OCI-LY1 (cell line): ENCODE results near the gene SPIRE2.

ENCODE experiments used
- H2AFZ ChIP-seq: fragments of 200-600 bp; sonication (generic), shearing (Covaris generic); 2 replicates; pipeline ENCODE4 v1.6.0; 2014; ENCODE audit warnings: antibody characterized with exemption, mild to moderate bottlenecking, low read length
- H3F3A ChIP-seq: fragments of 200-600 bp; sonication (generic), shearing (Covaris generic); 2 replicates; pipeline ENCODE4 v1.6.0; 2014; ENCODE audit warnings: mild to moderate bottlenecking, antibody characterized with exemption, low read length, moderate library complexity; ENCODE audit not compliant: insufficient read depth
- H3K27ac ChIP-seq: fragments of 200-600 bp; sonication (generic); 2 replicates; pipeline ENCODE4 v1.5.1; 2014; ENCODE audit warnings: low read length, mixed run types, mild to moderate bottlenecking, low read depth; ENCODE audit not compliant: poor library complexity, severe bottlenecking
- H3K27me3 ChIP-seq: fragments of 200-600 bp; sonication (generic); 2 replicates; pipeline ENCODE4 v1.6.0; 2014; ENCODE audit warnings: antibody characterized with exemption, mild to moderate bottlenecking, low read length, moderate library complexity; ENCODE audit not compliant: insufficient read depth
- H3K36me3 ChIP-seq: fragments of 200-600 bp; sonication (generic); 2 replicates; pipeline ENCODE4 v1.6.1; 2014; ENCODE audit warnings: mild to moderate bottlenecking, antibody characterized with exemption, low read length, moderate library complexity, mixed read lengths; ENCODE audit not compliant: insufficient read depth
- H3K4me1 ChIP-seq: fragments of 200-600 bp; sonication (generic); 2 replicates; pipeline ENCODE4 v1.5.1; 2014; ENCODE audit warnings: mild to moderate bottlenecking, low read length, moderate library complexity; ENCODE audit not compliant: insufficient read depth, severe bottlenecking
- H3K4me2 ChIP-seq: fragments of 200-600 bp; sonication (generic), shearing (Covaris generic); 2 replicates; pipeline ENCODE4 v1.6.1; 2014; ENCODE audit warnings: low read length
- H3K4me3 ChIP-seq: fragments of 200-600 bp; sonication (generic); 2 replicates; pipeline ENCODE4 v1.5.1; 2014; ENCODE audit warnings: low read length, low read depth, mild to moderate bottlenecking, mixed read lengths; ENCODE audit not compliant: poor library complexity, severe bottlenecking
- H3K79me2 ChIP-seq: fragments of 200-600 bp; shearing (Covaris generic); 2 replicates; pipeline ENCODE4 v1.6.1; 2016; ENCODE audit warnings: mixed run types, low read length, mixed read lengths; ENCODE audit not compliant: insufficient read depth
- H3K9ac ChIP-seq: fragments of 200-600 bp; sonication (generic), shearing (Covaris generic); 2 replicates; pipeline ENCODE4 v1.6.1; 2014; ENCODE audit warnings: mild to moderate bottlenecking, low read length, mixed read lengths
- H3K9me2 ChIP-seq: fragments of 200-600 bp; sonication (generic), shearing (Covaris generic); 2 replicates; pipeline ENCODE4 v1.6.1; 2014; ENCODE audit warnings: low read depth, mild to moderate bottlenecking, low read length, mixed read lengths
- H3K9me3 ChIP-seq: fragments of 200-600 bp; shearing (Covaris generic); 2 replicates; pipeline ENCODE4 v1.6.1; 2014; ENCODE audit warnings: low read length, mixed read lengths
- H4K20me1 ChIP-seq: fragments of 200-600 bp; sonication (generic), shearing (Covaris generic); 2 replicates; pipeline ENCODE4 v1.6.0; 2016; ENCODE audit warnings: mild to moderate bottlenecking, low read length; ENCODE audit not compliant: insufficient read depth
- CTCF ChIP-seq: fragments of 200-600 bp; sonication (generic), shearing (Covaris generic); IDR thresholded peaks from 2 replicates; pipeline ENCODE4 v1.5.1; 2017; ENCODE audit warnings: mild to moderate bottlenecking, antibody characterized with exemption, low read length, moderate library complexity, mixed read lengths
- EZH2 ChIP-seq: fragments of 200-600 bp; sonication (generic), shearing (Covaris generic); IDR thresholded peaks from 2 replicates; pipeline ENCODE4 v1.8.0; 2017; ENCODE audit warnings: borderline replicate concordance, mixed run types, mild to moderate bottlenecking, antibody characterized with exemption, low read length, moderate library complexity, mixed read lengths

Gene SPIRE2

GRCh38 chr16:89786474-89787364, 41.6 kb upstream of the SPIRE2 start:
- no peaks in the 10 kb centered on the region for H3K27me3 ChIP-seq
- no peak overlapping the region for H3K9ac ChIP-seq
- H4K20me1 ChIP-seq: no peaks in the 10 kb centered on the region
- TF ChIP-seq EZH2 (no peak), CTCF (no peak)
- H3F3A ChIP-seq: no peaks in the 10 kb centered on the region
- H3K4me3 ChIP-seq: no peak overlapping the region
- H3K4me2 ChIP-seq: no peak overlapping the region
- no peak overlapping the region for H3K27ac ChIP-seq
- H3K9me3 ChIP-seq: no peaks in the 10 kb centered on the region
- no peaks in the 10 kb centered on the region for H3K9me2 ChIP-seq
- H3K4me1 ChIP-seq: no peaks in the 10 kb centered on the region
- H2AFZ ChIP-seq: no peak overlapping the region
- peaks cover 97% of the 10 kb centered on the region for H3K36me3 ChIP-seq
- no peaks in the 10 kb centered on the region for H3K79me2 ChIP-seq

- Histone ChIP-seq H3K9me2 (no peaks in the 10 kb centered on the region), H3K9ac (no peak overlapping the region), H3K27ac (no peak overlapping the region), H3K9me3 (no peaks in the 10 kb centered on the region), H3K4me1 (no peaks in the 10 kb centered on the region), H3K79me2 (no peaks in the 10 kb centered on the region), H3K27me3 (no peaks in the 10 kb centered on the region), H3K36me3 (peaks cover 98% of the 10 kb centered on the region), H4K20me1 (no peaks in the 10 kb centered on the region), H2AFZ (no peak overlapping the region), H3K4me2 (no peak overlapping the region), H3F3A (no peaks in the 10 kb centered on the region), H3K4me3 (no peak overlapping the region)
- no peak for TF ChIP-seq CTCF
- TF ChIP-seq EZH2: no peak
These were observed 40.9 kb upstream of the SPIRE2 start for GRCh38 chr16:89787365-89787805.

GRCh38 chr16:89791278-89791995, 36.8 kb upstream of the SPIRE2 start:
- no peak for TF ChIP-seq EZH2
- no peak for TF ChIP-seq CTCF
- Histone ChIP-seq H3K36me3 (peaks cover 94% of the 10 kb centered on the region), H2AFZ (no peak overlapping the region), H3F3A (no peaks in the 10 kb centered on the region), H3K79me2 (no peaks in the 10 kb centered on the region), H3K4me1 (no peaks in the 10 kb centered on the region), H3K9me2 (no peaks in the 10 kb centered on the region), H3K27ac (no peak overlapping the region), H4K20me1 (no peaks in the 10 kb centered on the region), H3K27me3 (no peaks in the 10 kb centered on the region), H3K9me3 (no peaks in the 10 kb centered on the region), H3K4me3 (no peak overlapping the region), H3K4me2 (no peak overlapping the region), H3K9ac (no peak overlapping the region)
